ENCODE results near the gene PHF12. TPM values are rescaled to one million over a fixed set of nuclear protein-coding genes. Genes with fewer than 3 reads are reported as not detected.

The PHF12 gene
- total and polyA plus RNA-seq, 10 of the 15 experiments (the other 5 are each of a cell fraction or from before 2014, with no cell fraction given): 1.3 to 43.9 (median 19.2) TPM

- Histone ChIP-seq H3K4me1 (ENCODE audit: control insufficient read depth, insufficient read depth, low read length) (no peaks in the 10 kb centered on the region), H3K79me2 (ENCODE audit: control insufficient read depth, insufficient read depth, low read length) (no peaks in the 10 kb centered on the region), H3K9me3 (replicated peaks; ENCODE audit: control insufficient read depth, insufficient read depth, low read length) (no peaks in the 10 kb centered on the region), H3K4me2 (ENCODE audit: control insufficient read depth, insufficient read depth) (no peak overlapping the region), H4K20me1 (ENCODE audit: control insufficient read depth, insufficient read depth) (no peaks in the 10 kb centered on the region), H3K9ac (ENCODE audit: control insufficient read depth, insufficient read depth, low read length) (no peak overlapping the region), H3K27ac (ENCODE audit: control insufficient read depth, insufficient read depth) (no peak overlapping the region), H3K27me3 (replicated peaks in 1 of 2; ENCODE audit: control insufficient read depth in 2 of 2, insufficient read depth in 2 of 2, low read length in 1 of 2) (no peaks in the 10 kb centered on the region), H3K4me3 (no peak overlapping the region), H3K36me3 (ENCODE audit: control insufficient read depth in 2 of 2, insufficient read depth in 2 of 2, low read length in 1 of 2) (peaks cover 42 to 51% of the 10 kb centered on the region in 2 experiments), H2AFZ (ENCODE audit: control insufficient read depth, low read depth, low read length) (no peak overlapping the region)
- intact Hi-C loops (cut with micrococcal nuclease; ENCODE audit: unreplicated experiment): no loop called here
- CTCF ChIA-PET: interaction anchor here (1.5 to 17.3 kb wide), 5 partner anchors 9 to 182 kb away, joined by 4 to 175 read pairs (median 6); no protein-coding TSS in a partner anchor
- ATAC-seq: no peak
- no peak for FAIRE-seq
- RAD21 ChIA-PET (ENCODE audit: unreplicated experiment): interaction anchor here (5.7 kb wide), 1 partner anchor 145 kb away, joined by 23 read pairs; no protein-coding TSS in a partner anchor
- BruUV-seq (replicated peaks): no TSS peak
- TF ChIP-seq, protein P1, sequence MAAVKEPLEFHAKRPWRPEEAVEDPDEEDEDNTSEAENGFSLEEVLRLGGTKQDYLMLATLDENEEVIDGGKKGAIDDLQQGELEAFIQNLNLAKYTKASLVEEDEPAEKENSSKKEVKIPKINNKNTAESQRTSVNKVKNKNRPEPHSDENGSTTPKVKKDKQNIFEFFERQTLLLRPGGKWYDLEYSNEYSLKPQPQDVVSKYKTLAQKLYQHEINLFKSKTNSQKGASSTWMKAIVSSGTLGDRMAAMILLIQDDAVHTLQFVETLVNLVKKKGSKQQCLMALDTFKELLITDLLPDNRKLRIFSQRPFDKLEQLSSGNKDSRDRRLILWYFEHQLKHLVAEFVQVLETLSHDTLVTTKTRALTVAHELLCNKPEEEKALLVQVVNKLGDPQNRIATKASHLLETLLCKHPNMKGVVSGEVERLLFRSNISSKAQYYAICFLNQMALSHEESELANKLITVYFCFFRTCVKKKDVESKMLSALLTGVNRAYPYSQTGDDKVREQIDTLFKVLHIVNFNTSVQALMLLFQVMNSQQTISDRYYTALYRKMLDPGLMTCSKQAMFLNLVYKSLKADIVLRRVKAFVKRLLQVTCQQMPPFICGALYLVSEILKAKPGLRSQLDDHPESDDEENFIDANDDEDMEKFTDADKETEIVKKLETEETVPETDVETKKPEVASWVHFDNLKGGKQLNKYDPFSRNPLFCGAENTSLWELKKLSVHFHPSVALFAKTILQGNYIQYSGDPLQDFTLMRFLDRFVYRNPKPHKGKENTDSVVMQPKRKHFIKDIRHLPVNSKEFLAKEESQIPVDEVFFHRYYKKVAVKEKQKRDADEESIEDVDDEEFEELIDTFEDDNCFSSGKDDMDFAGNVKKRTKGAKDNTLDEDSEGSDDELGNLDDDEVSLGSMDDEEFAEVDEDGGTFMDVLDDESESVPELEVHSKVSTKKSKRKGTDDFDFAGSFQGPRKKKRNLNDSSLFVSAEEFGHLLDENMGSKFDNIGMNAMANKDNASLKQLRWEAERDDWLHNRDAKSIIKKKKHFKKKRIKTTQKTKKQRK (IDR thresholded peaks at IDR 0.05; ENCODE audit: low read depth, low read length): no peak
- TF ChIP-seq TCF7 (IDR thresholded peaks at IDR 0.05; ENCODE audit: borderline replicate concordance): no peak
- no peak for TF ChIP-seq TAF1 (IDR thresholded peaks at IDR 0.05; ENCODE audit: borderline replicate concordance, low read depth, low read length)
- TF ChIP-seq ESRRA (IDR thresholded peaks at IDR 0.05; ENCODE audit: low read length): no peak
- TF ChIP-seq ETV6 (conservative IDR thresholded peaks at IDR 0.05 in 1 of 2, IDR thresholded peaks at IDR 0.05 in 1 of 2; ENCODE audit: borderline replicate concordance in 1 of 2, low read depth in 1 of 2): no peak
- no peak for TF ChIP-seq CREM (IDR thresholded peaks at IDR 0.05; ENCODE audit: low read depth)
- no peak for TF ChIP-seq NR2C1 (IDR thresholded peaks at IDR 0.05)
- TF ChIP-seq YY1 (IDR thresholded peaks at IDR 0.05; ENCODE audit: low read depth, low read length): no peak
- no peak for TF ChIP-seq IRF5 (IDR thresholded peaks at IDR 0.05; ENCODE audit: borderline replicate concordance)
- TF ChIP-seq DPF2 (IDR thresholded peaks at IDR 0.05): no peak
- no peak for TF ChIP-seq BCL3 (IDR thresholded peaks at IDR 0.05; ENCODE audit: borderline replicate concordance, insufficient read depth, low read depth, low read length, poor library complexity, severe bottlenecking)
- no peak for TF ChIP-seq POLR2A (IDR thresholded peaks at IDR 0.05; ENCODE audit: low read depth, low read length)
- TF ChIP-seq SP1 (IDR thresholded peaks at IDR 0.05; ENCODE audit: low read depth, low read length): no peak
- no peak for TF ChIP-seq IKZF1 (conservative IDR thresholded peaks at IDR 0.05)
- POLR2A ChIA-PET: interaction anchor here (1.2 to 1.8 kb wide), 2 partner anchors 11 to 144 kb away, joined by 3 to 6 read pairs; partner anchors contain the start of gene FLOT2
- SMC1A ChIA-PET (ENCODE audit: uncharacterized antibody, unreplicated experiment): interaction anchor here (1.4 to 3.2 kb wide), 4 partner anchors 17 to 145 kb away, joined by 3 to 22 read pairs (median 6); partner anchors contain the start of gene FAM222B
- in situ Hi-C loops (cut with MboI): no loop called here
- no peak for DNase-seq (ENCODE audit: low read depth, low spot score)
- WGBS (ENCODE audit: insufficient coverage, insufficient replicate concordance, low lambda C conversion rate, missing lambda C conversion rate): 93% methylated on average over 6 of the region's 6 CpGs
These were observed 42.6 kb downstream of the PHF12 start for GRCh38 chr17:28908640-28909167.

All from GM12878 (cell line).